Measurements from ENCODE around the gene C2orf68.

The C2orf68 gene

GRCh38 chr2:85580206-85580605, 31.7 kb downstream of the C2orf68 start:
- no peak for TF ChIP-seq SIN3A (IDR thresholded peaks at IDR 0.05; ENCODE audit: borderline replicate concordance, insufficient read depth, low read length)
- no peak for TF ChIP-seq FOXP2 (optimal IDR thresholded peaks at IDR 0.05; ENCODE audit: borderline replicate concordance, extremely low read depth, extremely low read length, insufficient read depth)

- no peak for TF ChIP-seq POLR2AphosphoS5 (IDR thresholded peaks at IDR 0.05; ENCODE audit: low read depth, low read length)
- TF ChIP-seq TAF1 (IDR thresholded peaks at IDR 0.05; ENCODE audit: borderline replicate concordance, insufficient read depth, low read length): no peak
- TF ChIP-seq SIN3A (IDR thresholded peaks at IDR 0.05; ENCODE audit: borderline replicate concordance, insufficient read depth, low read length): no peak
- no peak for TF ChIP-seq REST (IDR thresholded peaks at IDR 0.05; ENCODE audit: insufficient read depth in 1 of 2, low read depth in 2 of 2, low read length in 2 of 2)
- no peak for TF ChIP-seq FOXP2 (optimal IDR thresholded peaks at IDR 0.05; ENCODE audit: borderline replicate concordance, extremely low read depth, extremely low read length, insufficient read depth)
Measured at GRCh38 chr2:85579266-85579935, 32.5 kb downstream of the C2orf68 start.

GRCh38 chr2:85578243-85579180, 33.4 kb downstream of the C2orf68 start:
- TF ChIP-seq TAF1 (IDR thresholded peaks at IDR 0.05; ENCODE audit: borderline replicate concordance, insufficient read depth, low read length): no peak
- TF ChIP-seq REST (IDR thresholded peaks at IDR 0.05; ENCODE audit: insufficient read depth in 1 of 2, low read depth in 2 of 2, low read length in 2 of 2): no peak
- no peak for TF ChIP-seq SIN3A (IDR thresholded peaks at IDR 0.05; ENCODE audit: borderline replicate concordance, insufficient read depth, low read length)
- TF ChIP-seq FOXP2 (optimal IDR thresholded peaks at IDR 0.05; ENCODE audit: borderline replicate concordance, extremely low read depth, extremely low read length, insufficient read depth): no peak

GRCh38 chr2:85577386-85578242, 34.3 kb downstream of the C2orf68 start, which contains the start of gene VAMP8:
TSS of gene VAMP8 (plus strand) at chr2:85577586. CDS start at chr2:85577647, 61 bp downstream.
- TF ChIP-seq POLR2AphosphoS5 (IDR thresholded peaks at IDR 0.05; ENCODE audit: low read depth, low read length): no peak
- TF ChIP-seq SIN3A (IDR thresholded peaks at IDR 0.05; ENCODE audit: borderline replicate concordance, insufficient read depth, low read length): no peak
- TF ChIP-seq REST (IDR thresholded peaks at IDR 0.05; ENCODE audit: insufficient read depth in 1 of 2, low read depth in 2 of 2, low read length in 2 of 2): no peak
- TF ChIP-seq TAF1 (IDR thresholded peaks at IDR 0.05; ENCODE audit: borderline replicate concordance, insufficient read depth, low read length): no peak
- TF ChIP-seq FOXP2 (optimal IDR thresholded peaks at IDR 0.05; ENCODE audit: borderline replicate concordance, extremely low read depth, extremely low read length, insufficient read depth): no peak

GRCh38 chr2:85577063-85577385, 34.8 kb downstream of the C2orf68 start:
- no peak for TF ChIP-seq REST (IDR thresholded peaks at IDR 0.05; ENCODE audit: insufficient read depth in 1 of 2, low read depth in 2 of 2, low read length in 2 of 2)
- TF ChIP-seq TAF1 (IDR thresholded peaks at IDR 0.05; ENCODE audit: borderline replicate concordance, insufficient read depth, low read length): no peak
- no peak for TF ChIP-seq SIN3A (IDR thresholded peaks at IDR 0.05; ENCODE audit: borderline replicate concordance, insufficient read depth, low read length)
- TF ChIP-seq POLR2AphosphoS5 (IDR thresholded peaks at IDR 0.05; ENCODE audit: low read depth, low read length): no peak
- TF ChIP-seq FOXP2 (optimal IDR thresholded peaks at IDR 0.05; ENCODE audit: borderline replicate concordance, extremely low read depth, extremely low read length, insufficient read depth): no peak

All from PFSK-1 (cell line).